NOMO-1 treated with dmso at 0.1 percent for 144 hours (cell line): ENCODE results near the gene EMILIN3.
"Not testable (repeated sequence)": the region's sequence is repeated elsewhere in the genome, so short reads cannot be mapped to it uniquely, and the experiment has no call there.

Experiments
- DNase-seq: peaks from one replicate; lab custom pipeline; 2025; ENCODE audit not compliant: unreplicated experiment; lab: John Stamatoyannopoulos, UW

The EMILIN3 gene

DNA sequence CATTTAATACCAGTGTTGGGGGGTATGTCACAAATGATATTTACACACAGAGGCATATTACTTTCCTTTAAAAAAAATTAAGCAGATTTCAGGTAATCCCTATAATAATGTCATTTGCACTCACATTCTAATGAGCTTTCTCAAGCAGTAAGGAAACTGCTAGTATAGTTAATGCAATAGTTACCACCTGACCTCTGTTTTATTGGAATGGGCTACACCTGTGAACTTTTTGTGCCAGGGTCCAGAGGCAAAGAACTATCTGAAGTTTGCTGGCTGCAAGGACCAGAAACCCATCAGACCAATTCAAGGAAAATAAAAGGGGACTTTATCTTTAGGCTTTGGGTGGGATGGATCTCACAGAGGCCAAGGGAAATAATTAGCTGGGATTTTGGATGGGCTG lies 46.2 kb downstream of the EMILIN3 start:
- no peak for DNase-seq

DNA sequence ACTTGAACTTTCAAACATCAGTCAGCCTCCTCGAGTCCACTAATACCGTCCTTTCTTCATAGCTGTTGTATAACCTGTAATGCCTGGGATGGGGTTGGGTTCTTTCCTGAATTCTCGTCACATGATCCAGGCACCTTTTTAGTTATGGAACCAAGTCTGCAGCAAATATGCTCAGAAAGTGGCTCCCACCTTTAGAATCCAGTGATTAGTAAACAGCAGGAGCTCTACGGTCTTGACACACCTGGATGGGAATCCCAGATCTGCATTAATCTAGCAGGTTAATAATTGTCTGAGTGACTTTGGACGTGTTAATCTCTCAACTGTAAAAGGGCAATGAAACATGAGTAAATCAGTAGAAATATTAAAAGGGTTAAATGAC lies 48.4 kb downstream of the EMILIN3 start:
- DNase-seq, result no peak

DNA sequence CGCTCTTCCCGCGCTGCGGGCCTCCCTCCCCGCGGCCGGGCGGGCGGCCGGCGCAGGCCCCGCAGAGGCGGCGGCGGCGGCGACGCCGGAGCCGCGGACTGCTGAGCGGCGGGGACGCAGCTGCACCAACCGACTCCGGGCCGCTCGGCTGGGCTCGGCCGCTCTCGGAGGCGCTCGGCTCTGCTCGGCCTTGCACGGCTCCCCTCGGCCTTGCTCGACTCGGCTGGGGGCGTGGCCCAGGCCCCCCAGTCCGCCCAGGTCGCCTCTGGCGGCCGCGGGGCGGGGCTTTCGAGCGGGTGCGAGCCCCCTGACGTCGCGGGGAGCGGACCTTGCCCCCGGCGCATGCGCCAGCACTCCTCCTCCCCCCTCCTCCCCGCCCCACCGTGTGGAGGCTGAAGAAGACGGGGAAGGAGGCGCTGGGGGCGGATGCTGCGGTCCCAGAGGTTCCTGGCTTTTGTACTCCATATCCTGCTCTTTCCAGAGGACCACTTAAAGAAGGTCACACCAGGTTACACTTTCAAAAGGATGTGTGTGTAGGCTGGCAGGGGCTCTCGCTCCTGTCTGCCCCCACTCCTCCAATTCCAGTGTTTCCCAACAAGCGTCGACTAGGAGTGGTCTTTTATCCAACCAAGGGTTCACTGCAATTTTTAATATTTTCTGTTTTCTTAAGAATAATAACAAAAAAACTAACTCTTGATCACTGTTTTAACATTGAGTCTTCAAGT lies 48.9 kb downstream of the EMILIN3 start, which contains the start of gene ZHX3:
TSS of gene ZHX3 (minus strand) at position 186 of the 725 bp plus-strand sequence. CDS start 112,815 bp downstream, outside the sequence.
- peak; percentile 94 for DNase-seq

DNA sequence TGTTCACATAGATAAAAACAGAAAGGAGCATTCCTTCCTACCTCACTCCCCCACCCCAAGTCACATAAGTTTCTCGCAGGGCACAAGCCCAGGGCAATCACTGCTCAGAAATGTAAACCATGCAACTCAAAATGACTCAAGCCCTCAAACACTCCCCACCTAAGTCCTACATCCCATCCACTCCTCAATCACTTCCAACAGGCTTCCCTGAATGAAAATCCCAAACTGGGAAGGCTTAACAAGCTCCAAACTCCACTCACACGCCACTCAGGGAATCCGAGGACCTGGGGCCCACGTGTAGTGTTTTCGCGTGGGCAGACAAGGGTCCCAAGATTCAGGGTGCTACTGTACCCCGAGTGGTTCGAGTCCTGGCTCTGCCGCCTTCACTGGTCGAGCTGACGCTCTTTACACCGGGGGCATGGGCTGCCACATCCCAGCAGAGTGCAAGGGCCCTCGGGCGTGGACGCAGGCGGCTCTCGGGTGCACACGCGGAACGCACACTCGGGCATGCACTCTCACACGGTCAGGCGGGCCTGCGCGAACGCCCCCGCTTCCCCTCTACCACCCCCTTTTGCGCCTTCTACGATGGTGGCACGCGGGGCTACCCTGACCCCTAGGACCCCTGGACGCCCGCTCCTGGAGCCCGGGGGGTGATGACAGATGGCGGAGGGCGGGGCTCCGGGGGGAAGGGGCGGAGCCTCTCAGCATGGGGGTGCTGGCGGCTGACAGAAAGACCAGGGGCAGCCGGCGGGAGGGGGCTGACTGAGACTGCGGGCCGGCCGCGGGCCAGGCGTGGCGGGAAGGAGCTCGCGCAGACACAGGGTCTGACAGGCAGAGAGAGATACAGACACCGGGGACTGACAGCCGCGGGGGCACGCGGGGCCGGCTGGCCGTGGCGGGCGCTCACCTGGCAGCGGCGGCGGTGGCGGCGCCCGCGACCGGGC lies 49.7 kb downstream of the EMILIN3 start:
- DNase-seq, result peak; percentile 46

DNA sequence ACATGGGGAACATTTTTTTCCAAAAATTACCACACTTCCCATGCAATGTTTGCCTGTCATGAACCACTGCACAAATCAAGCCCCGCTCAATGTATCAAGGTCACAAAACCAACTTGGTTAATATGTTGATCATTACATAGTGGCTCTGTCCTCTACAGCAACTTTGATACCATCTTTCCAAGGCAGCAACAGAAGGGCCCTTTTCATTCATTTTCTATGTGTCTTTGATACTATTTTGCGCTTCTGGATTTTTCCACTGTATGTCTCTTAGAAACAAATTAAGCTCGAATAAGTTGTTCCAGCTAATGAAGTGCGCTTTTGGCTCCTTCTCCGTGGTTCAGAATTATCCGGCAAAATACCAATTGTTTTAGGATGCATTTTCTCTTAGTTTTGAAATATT lies 50.6 kb downstream of the EMILIN3 start:
- DNase-seq, result no peak

DNA sequence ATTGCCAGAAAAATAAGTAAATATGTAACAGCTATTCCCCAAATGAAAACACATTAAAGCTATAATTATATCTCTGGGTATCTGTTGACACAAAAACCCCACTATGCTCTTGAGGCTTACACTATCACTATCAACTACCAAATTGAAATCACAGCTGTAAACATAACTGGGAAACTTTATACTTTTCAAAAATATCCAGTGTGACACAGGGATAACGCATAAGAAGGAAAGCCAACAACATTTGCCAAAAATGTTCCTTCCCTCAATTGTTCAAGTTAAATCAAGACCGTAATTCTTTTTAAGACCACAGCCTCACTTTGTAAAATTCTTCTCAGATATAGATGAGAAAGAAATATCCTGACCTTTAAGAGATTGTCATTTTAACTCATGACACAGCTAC lies 52.2 kb downstream of the EMILIN3 start:
- DNase-seq, result no peak

DNA sequence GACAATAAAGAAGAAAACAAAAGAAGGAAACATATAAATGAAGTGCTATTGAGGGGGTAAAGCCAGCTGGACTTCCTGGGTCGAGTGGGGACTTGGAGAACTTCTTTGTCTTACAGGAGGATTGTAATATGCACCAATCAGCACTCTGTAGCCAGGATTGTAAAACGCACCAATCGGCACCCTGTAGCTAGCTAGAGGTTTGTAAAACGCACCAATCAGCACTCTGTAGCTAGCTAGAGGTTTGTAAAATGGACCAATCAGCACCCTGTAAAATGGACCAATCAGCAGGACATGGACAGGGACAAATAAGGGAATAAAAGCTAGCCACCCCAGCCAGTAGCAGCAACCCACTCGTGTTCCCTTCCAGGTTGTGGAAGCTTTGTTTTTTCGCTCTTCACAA lies 54.6 kb downstream of the EMILIN3 start:
- DNase-seq, result not testable (repeated sequence)
